ENCODE results near the gene EFCC1.

GRCh38 chr3:129087138-129087702, 86.1 kb downstream of the EFCC1 start:
- TF ChIP-seq EZH2 (IDR thresholded peaks at IDR 0.05; ENCODE audit: low read depth), result no peak
- TF ChIP-seq, protein P1, sequence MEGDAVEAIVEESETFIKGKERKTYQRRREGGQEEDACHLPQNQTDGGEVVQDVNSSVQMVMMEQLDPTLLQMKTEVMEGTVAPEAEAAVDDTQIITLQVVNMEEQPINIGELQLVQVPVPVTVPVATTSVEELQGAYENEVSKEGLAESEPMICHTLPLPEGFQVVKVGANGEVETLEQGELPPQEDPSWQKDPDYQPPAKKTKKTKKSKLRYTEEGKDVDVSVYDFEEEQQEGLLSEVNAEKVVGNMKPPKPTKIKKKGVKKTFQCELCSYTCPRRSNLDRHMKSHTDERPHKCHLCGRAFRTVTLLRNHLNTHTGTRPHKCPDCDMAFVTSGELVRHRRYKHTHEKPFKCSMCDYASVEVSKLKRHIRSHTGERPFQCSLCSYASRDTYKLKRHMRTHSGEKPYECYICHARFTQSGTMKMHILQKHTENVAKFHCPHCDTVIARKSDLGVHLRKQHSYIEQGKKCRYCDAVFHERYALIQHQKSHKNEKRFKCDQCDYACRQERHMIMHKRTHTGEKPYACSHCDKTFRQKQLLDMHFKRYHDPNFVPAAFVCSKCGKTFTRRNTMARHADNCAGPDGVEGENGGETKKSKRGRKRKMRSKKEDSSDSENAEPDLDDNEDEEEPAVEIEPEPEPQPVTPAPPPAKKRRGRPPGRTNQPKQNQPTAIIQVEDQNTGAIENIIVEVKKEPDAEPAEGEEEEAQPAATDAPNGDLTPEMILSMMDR (conservative IDR thresholded peaks at IDR 0.05), result no peak

Data from PC-9 (cell line).